GM12878 (cell line): Measurements from ENCODE around the gene MYL6B. TPM values are rescaled to one million over a fixed set of nuclear protein-coding genes. Genes with fewer than 3 reads are reported as not detected.

Source experiments
- ATAC-seq: fragments of 200-7000 bp; cut with Tn5 transposase; 3 replicates; pipeline ENCODE4 v1.9.1; 2020; ENCODE audit warnings: mild to moderate bottlenecking, moderate library complexity
- BruUV-seq: library from RNA; stranded (reverse); fragments of 400-500 nt; replicated peaks from 2 replicates; lab custom pipeline; 2021; lab: Mats Ljungman, UMichigan
- CTCF ChIA-PET: fragments of 300-600 bp; sonication (Branson Sonifier 250); formaldehyde crosslinking; extraction: SDS; loops from one replicate; lab custom pipeline; 2021; ENCODE audit warnings: inconsistent platforms; lab: Yijun Ruan, JAX
- POLR2A ChIA-PET: fragments of 350-600 bp; formaldehyde crosslinking; extraction: SDS; loops from one replicate; lab custom pipeline; 2021; ENCODE audit warnings: inconsistent platforms; lab: Charles Lee
- RAD21 ChIA-PET: fragments of 300-600 bp; sonication (Branson Sonifier 250); formaldehyde crosslinking; loops from one replicate; lab custom pipeline; 2023; ENCODE audit warnings: antibody characterized with exemption; ENCODE audit not compliant: unreplicated experiment; lab: Charles Lee
- SMC1A ChIA-PET: fragments of 300-600 bp; sonication (Branson Sonifier 250); formaldehyde crosslinking; loops from one replicate; lab custom pipeline; 2023; ENCODE audit not compliant: unreplicated experiment, uncharacterized antibody; lab: Charles Lee
- DNase-seq: peaks from one replicate; pipeline ENCODE4 v3.0.0-alpha.2; 2011; ENCODE audit warnings: low read depth, low spot score
- FAIRE-seq: peaks from 3 replicates; lab custom pipeline; 2011; peaks lifted over from hg19 to GRCh38; lab: Jason Lieb, UNC
- H2AFZ ChIP-seq: 2 replicates; pipeline ENCODE4 v1.6.0; 2011; ENCODE audit warnings: low read depth, low read length, control low read depth; ENCODE audit not compliant: control insufficient read depth
- H3K27ac ChIP-seq: 2 replicates; pipeline ENCODE4 v1.5.1; 2011; ENCODE audit warnings: control low read depth; ENCODE audit not compliant: control insufficient read depth, insufficient read depth
- H3K27me3 ChIP-seq, 2 experiments: replicated peaks in 1 of 2; 2 replicates each; pipeline versions ENCODE4 v1.6.0 to v1.6.1; 2011; ENCODE audit warnings: low read length in 1 of 2; ENCODE audit not compliant: control insufficient read depth in 2 of 2, insufficient read depth in 2 of 2
- H3K36me3 ChIP-seq, 2 experiments: 2 replicates each; pipeline ENCODE4 v1.5.1; 2011; ENCODE audit warnings: low read length in 1 of 2; ENCODE audit not compliant: control insufficient read depth in 2 of 2, insufficient read depth in 2 of 2
- H3K4me1 ChIP-seq: 2 replicates; pipeline ENCODE4 v1.6.1; 2011; ENCODE audit warnings: mild to moderate bottlenecking, low read length, moderate library complexity, mixed read lengths; ENCODE audit not compliant: control insufficient read depth, insufficient read depth
- H3K4me2 ChIP-seq: 2 replicates; pipeline ENCODE4 v1.6.0; 2011; ENCODE audit warnings: control low read depth; ENCODE audit not compliant: control insufficient read depth, insufficient read depth
- H3K4me3 ChIP-seq: fragments of 200-600 bp; sonication (generic); 2 replicates; pipeline ENCODE4 v1.5.1; 2016
- H3K79me2 ChIP-seq: 2 replicates; pipeline ENCODE4 v1.6.0; 2011; ENCODE audit warnings: low read length; ENCODE audit not compliant: control insufficient read depth, insufficient read depth
- H3K9ac ChIP-seq: 2 replicates; pipeline ENCODE4 v1.8.0; 2011; ENCODE audit warnings: low read length, control low read depth, mixed read lengths; ENCODE audit not compliant: control insufficient read depth, insufficient read depth
- H3K9me3 ChIP-seq: replicated peaks from 3 replicates; pipeline ENCODE4 v1.5.1; 2011; ENCODE audit warnings: mild to moderate bottlenecking, low read length; ENCODE audit not compliant: control insufficient read depth, insufficient read depth
- H4K20me1 ChIP-seq: 2 replicates; pipeline ENCODE4 v1.6.0; 2011; ENCODE audit not compliant: control insufficient read depth, insufficient read depth
- CREB1 ChIP-seq: IDR thresholded peaks from 2 replicates; pipeline ENCODE4 v1.6.1; 2012; ENCODE audit warnings: low read depth, mild to moderate bottlenecking, inconsistent platforms
- FOXM1 ChIP-seq: IDR thresholded peaks from 2 replicates; pipeline ENCODE4 v1.6.1; 2012; ENCODE audit warnings: low read depth, mild to moderate bottlenecking, inconsistent platforms, low read length, moderate library complexity
- GABPA ChIP-seq: IDR thresholded peaks from 2 replicates; pipeline ENCODE4 v1.6.1; 2014; ENCODE audit warnings: antibody characterized with exemption, low read depth, mild to moderate bottlenecking, inconsistent platforms
- HCFC1 ChIP-seq: fragments of 150-350 bp; IDR thresholded peaks from 2 replicates; pipeline ENCODE4 v1.6.1; 2014; ENCODE audit warnings: low read length
- HSF1 ChIP-seq: fragments of 150-350 bp; IDR thresholded peaks from 2 replicates; pipeline ENCODE4 v1.6.1; 2014; ENCODE audit warnings: mild to moderate bottlenecking, low read depth, low read length
- IRF5 ChIP-seq: fragments of 450-650 bp; IDR thresholded peaks from 2 replicates; pipeline ENCODE4 v1.6.1; 2017; ENCODE audit warnings: borderline replicate concordance
- MTA3 ChIP-seq: IDR thresholded peaks from 2 replicates; pipeline ENCODE4 v1.6.1; 2012; ENCODE audit warnings: low read length, inconsistent platforms, borderline replicate concordance
- MYB ChIP-seq: fragments of 150-350 bp; IDR thresholded peaks from 2 replicates; pipeline ENCODE4 v1.6.1; 2014; ENCODE audit warnings: mild to moderate bottlenecking, low read depth, low read length, borderline replicate concordance
- NFIC ChIP-seq: IDR thresholded peaks from 2 replicates; pipeline ENCODE4 v1.6.1; 2012; ENCODE audit warnings: low read depth, mild to moderate bottlenecking, inconsistent platforms, low read length, moderate library complexity
- RELB ChIP-seq: fragments of 450-650 bp; IDR thresholded peaks from 2 replicates; pipeline ENCODE4 v1.6.1; 2017; ENCODE audit warnings: low read depth, mild to moderate bottlenecking, moderate library complexity
- SP1 ChIP-seq: IDR thresholded peaks from one replicate; pipeline ENCODE4 v1.6.1; 2011; ENCODE audit warnings: low read depth, low read length
- TAF1 ChIP-seq: IDR thresholded peaks from 2 replicates; pipeline ENCODE4 v1.6.1; 2011; ENCODE audit warnings: mild to moderate bottlenecking, low read depth, low read length, borderline replicate concordance
- USF1 ChIP-seq: IDR thresholded peaks from 2 replicates; pipeline ENCODE4 v1.6.1; 2011; ENCODE audit warnings: borderline replicate concordance, low read depth, mild to moderate bottlenecking, moderate library complexity, mixed read lengths, low read length; ENCODE audit not compliant: insufficient read depth; ENCODE audit errors: extremely low read length
- YY1 ChIP-seq: IDR thresholded peaks from 2 replicates; pipeline ENCODE4 v1.6.1; 2011; ENCODE audit warnings: low read depth, mild to moderate bottlenecking, low read length
- WGBS: methylation state at CpG from one replicate; pipeline ENCODE4 v1.1.6; 2016; ENCODE audit warnings: low lambda C conversion rate; ENCODE audit not compliant: insufficient replicate concordance, insufficient coverage; ENCODE audit errors: missing lambda C conversion rate; 5-methylcytosine and 5-hydroxymethylcytosine counted together
- in situ Hi-C: fragments of 300-500 bp; cut with MboI; formaldehyde crosslinking; loops from 9 replicates; pipeline ENCODE4 v1.14.3; 2018; ENCODE audit warnings: mixed read lengths
- intact Hi-C: fragments of 100-400 bp; cut with micrococcal nuclease; formaldehyde crosslinking; loops from one replicate; pipeline ENCODE4 v1.14.2; 2022; ENCODE audit not compliant: unreplicated experiment
- polyA plus RNA-seq, 11 experiments: library from polyadenylated mRNA; depleted of rRNA in 4 of 11; unstranded in 6 of 11; stranded (reverse) in 5 of 11; fragments of >200 nt; fragmentation: Nextera tagmentation in 4 of 11; fragmentation: Illumina TruSeq in 1 of 11; extraction: Ambion mirVana in 4 of 11; extraction: Trizol in 1 of 11; gene quantifications; 1 replicate in 1 of 11; 2 replicates in 10 of 11; pipeline versions ENCODE4 v1.2.1 to v1.2.3, GENCODE V29; 2011 to 2016; ENCODE audit warnings: inconsistent platforms in 2 of 11, missing spikeins in 2 of 11, low read depth in 1 of 11
- total RNA-seq, 4 experiments: library from RNA; depleted of rRNA in 3 of 4; stranded (reverse); fragments of >200 nt in 3 of 4; fragmentation: Illumina TruSeq in 1 of 4; extraction: Trizol in 1 of 4; gene quantifications; 2 replicates each; pipeline versions ENCODE4 v1.2.1 to v1.2.3, GENCODE V29; 2013 to 2021

MYL6B gene
- total and polyA plus RNA-seq, 10 of the 15 experiments (the other 5 are each of a cell fraction or from before 2014, with no cell fraction given): 75.5 to 153 (median 114) TPM

GRCh38 chr12:56198836-56199235, 46.4 kb downstream of the MYL6B start:
- no peak overlapping the region for H3K9ac ChIP-seq
- intact Hi-C loops: loop anchor here (10.0 kb wide), 1 partner anchor 396 kb away; no protein-coding TSS in a partner anchor
- TF ChIP-seq YY1 (no peak), RELB (no peak), NFIC (no peak), USF1 (no peak), HSF1 (no peak), SP1 (no peak), FOXM1 (no peak), MTA3 (no peak), HCFC1 (no peak), IRF5 (no peak), TAF1 (no peak), GABPA (no peak), MYB (no peak), CREB1 (no peak)
- FAIRE-seq (no peak), ATAC-seq (no peak), DNase-seq (no peak)
- ChIA-PET RAD21 (no interaction called here), SMC1A (interaction anchor here (0.6 to 1.5 kb wide), 2 partner anchors 23 to 57 kb away, joined by 3 read pairs; partner anchors contain the start of gene RNF41), POLR2A (no interaction called here), CTCF (interaction anchor here (1.0 to 1.6 kb wide), 2 partner anchors 24 to 265 kb away, joined by 4 read pairs; no protein-coding TSS in a partner anchor)
- no TSS peak for BruUV-seq
- in situ Hi-C loops: no loop called here
- no peak overlapping the region for H3K4me3 ChIP-seq
- H3K4me2 ChIP-seq: no peak overlapping the region
- H3K27ac ChIP-seq: no peak overlapping the region
- H3K27me3 ChIP-seq: no peaks in the 10 kb centered on the region
- no peaks in the 10 kb centered on the region for H3K9me3 ChIP-seq
- no peaks in the 10 kb centered on the region for H4K20me1 ChIP-seq
- H3K79me2 ChIP-seq: no peaks in the 10 kb centered on the region
- no peak overlapping the region for H2AFZ ChIP-seq
- 100% methylated on average over 1 of the region's 1 CpG for WGBS
- no peaks in the 10 kb centered on the region for H3K4me1 ChIP-seq
- no peaks in the 10 kb centered on the region for H3K36me3 ChIP-seq
